ENCODE results near the gene DUSP22.

The DUSP22 gene

DNA sequence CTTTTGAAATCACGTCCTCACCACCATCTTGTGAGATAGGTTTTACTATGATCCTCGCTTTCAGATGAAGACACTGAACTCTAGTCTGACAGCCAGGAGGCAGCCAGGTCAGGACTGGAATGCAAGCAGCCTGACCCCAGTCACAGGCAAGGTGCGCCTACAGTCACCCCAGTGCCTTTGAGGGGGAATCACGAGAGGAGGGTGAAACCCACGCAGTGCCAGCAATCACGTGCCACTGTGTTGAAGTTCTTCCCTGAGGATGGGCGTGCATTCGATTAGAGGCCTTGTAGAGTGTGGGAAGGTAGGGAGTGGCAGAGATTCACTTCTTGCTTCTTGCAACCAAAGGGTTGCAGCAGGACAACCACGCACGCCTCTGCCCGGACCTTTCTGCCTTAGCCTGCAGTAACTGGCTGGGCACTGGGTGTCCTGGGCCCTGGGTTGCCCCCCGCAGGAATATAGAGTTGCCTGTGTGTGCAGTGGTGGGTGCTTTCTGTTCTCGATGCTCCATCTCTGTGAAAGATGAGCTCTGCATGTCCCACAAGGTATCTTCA, 65.6 kb downstream of the DUSP22 start:
- TF ChIP-seq, protein P1, sequence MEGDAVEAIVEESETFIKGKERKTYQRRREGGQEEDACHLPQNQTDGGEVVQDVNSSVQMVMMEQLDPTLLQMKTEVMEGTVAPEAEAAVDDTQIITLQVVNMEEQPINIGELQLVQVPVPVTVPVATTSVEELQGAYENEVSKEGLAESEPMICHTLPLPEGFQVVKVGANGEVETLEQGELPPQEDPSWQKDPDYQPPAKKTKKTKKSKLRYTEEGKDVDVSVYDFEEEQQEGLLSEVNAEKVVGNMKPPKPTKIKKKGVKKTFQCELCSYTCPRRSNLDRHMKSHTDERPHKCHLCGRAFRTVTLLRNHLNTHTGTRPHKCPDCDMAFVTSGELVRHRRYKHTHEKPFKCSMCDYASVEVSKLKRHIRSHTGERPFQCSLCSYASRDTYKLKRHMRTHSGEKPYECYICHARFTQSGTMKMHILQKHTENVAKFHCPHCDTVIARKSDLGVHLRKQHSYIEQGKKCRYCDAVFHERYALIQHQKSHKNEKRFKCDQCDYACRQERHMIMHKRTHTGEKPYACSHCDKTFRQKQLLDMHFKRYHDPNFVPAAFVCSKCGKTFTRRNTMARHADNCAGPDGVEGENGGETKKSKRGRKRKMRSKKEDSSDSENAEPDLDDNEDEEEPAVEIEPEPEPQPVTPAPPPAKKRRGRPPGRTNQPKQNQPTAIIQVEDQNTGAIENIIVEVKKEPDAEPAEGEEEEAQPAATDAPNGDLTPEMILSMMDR (IDR thresholded peaks at IDR 0.05; ENCODE audit: low read depth, low read length, missing control alignments) = no peak
- no peak overlapping the region for H3K4me3 ChIP-seq (replicated peaks; ENCODE audit: low read depth, low read length)
- no peak for DNase-seq (ENCODE audit: extremely low read depth, low read depth)

DNA sequence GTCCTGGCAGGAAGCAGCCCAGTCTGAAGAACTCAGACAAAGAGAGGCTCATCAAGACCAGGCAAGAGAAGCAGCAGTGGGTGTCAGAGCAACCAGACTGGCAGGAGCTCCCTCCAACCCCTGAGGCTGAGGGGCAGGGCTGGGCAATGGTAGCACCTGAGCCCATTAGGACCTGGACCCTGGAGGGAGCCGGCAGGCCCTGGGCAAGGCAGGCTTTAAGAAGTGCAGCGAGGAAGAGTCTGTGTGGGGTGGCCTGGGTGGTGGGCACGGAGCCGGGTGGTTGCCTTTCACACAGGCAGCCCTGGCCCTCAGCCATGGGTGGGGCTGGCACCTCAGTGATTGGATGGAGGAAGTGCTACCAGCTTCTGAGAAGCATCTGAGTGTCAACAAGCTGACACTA, 66.1 kb downstream of the DUSP22 start:
- DNase-seq (ENCODE audit: extremely low read depth, low read depth) = no peak
- TF ChIP-seq, protein P1 (IDR thresholded peaks at IDR 0.05; ENCODE audit: low read depth, low read length, missing control alignments) = no peak
- H3K4me3 ChIP-seq (replicated peaks; ENCODE audit: low read depth, low read length) = no peak overlapping the region

DNA sequence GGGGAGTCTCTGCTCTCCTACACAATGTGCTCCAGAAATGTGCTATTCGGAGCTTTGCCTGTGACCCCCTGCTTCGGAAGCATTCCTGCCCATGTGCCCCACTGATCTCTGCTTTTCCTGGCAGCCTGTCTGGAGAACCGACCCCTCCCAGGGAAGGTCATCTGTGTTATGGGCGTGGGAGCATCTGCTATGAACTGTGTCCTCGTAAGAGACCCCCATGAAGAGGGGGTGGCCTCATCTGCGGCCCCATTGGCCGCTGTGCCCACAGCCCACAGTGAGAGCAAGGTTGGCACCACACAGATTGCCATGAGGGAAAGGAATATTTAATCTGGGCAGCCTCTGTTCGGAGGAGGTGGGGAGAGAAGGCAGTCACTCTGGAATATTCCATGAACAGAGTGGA, 66.6 kb downstream of the DUSP22 start:
- H3K4me3 ChIP-seq (replicated peaks; ENCODE audit: low read depth, low read length) = no peak overlapping the region
- TF ChIP-seq, protein P1 (IDR thresholded peaks at IDR 0.05; ENCODE audit: low read depth, low read length, missing control alignments) = no peak
- DNase-seq (ENCODE audit: extremely low read depth, low read depth) = no peak

DNA sequence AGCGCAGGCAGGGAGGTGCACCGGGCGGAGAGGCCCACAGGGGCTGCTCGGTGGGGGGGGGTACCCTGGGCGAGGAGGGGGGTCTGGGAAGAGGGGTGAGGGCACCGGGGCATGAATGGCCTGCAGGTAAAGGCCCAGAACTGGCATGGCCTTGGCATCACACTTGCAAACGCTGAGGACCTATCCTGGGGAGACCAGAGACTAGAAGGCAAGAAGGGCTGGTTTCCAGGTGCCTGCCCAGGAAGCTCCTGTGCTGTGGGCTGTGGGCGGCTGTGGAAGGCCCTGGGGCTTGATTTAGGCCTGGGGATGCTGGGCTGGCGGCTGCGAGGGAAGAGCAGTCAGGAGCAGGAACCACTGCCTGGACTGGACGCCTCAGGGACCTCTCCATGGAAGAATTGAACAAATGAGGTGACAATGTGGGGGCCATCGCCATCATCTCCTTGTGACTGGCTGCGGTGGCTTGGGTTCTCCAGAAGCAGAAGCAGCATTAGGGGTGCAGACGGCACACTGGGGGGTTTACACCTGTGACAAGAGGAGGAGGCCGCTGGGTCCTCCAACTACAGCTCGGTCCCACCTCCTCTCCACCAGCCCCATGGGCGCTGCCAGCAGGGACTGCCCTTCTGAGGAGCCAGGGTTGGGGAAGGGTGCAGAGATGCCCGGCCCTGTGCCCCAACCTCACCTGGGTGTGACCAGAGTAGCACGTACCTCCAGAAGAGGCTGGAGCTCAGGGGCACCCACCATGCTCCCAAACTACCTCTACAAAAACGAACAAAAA, 67.2 kb downstream of the DUSP22 start:
- H3K4me3 ChIP-seq (replicated peaks; ENCODE audit: low read depth, low read length) = no peak overlapping the region
- DNase-seq (ENCODE audit: extremely low read depth, low read depth) = no peak
- TF ChIP-seq, protein P1 (IDR thresholded peaks at IDR 0.05; ENCODE audit: low read depth, low read length, missing control alignments) = no peak

DNA sequence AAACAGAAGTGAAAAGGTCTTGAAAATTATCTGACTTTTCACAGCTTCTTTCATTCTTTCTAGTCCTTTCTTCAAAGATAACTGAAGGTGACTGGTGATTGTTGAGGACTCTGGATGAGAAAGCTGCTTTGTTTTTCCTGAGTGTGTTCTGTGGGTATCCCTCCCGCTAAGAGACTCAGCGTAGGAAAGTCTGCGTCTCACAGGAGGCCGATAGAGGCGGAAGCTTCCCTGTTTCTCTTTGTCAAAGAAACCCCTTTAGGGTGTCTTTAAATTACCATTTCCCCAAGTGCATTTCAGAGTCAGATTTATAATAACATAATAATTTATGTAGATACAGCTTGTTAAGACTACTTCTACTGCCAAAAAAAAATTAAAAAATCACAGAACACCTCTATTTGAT, 68.1 kb downstream of the DUSP22 start:
- DNase-seq (ENCODE audit: extremely low read depth, low read depth) = no peak
- TF ChIP-seq, protein P1 (IDR thresholded peaks at IDR 0.05; ENCODE audit: low read depth, low read length, missing control alignments) = no peak
- no peak overlapping the region for H3K4me3 ChIP-seq (replicated peaks; ENCODE audit: low read depth, low read length)

DNA sequence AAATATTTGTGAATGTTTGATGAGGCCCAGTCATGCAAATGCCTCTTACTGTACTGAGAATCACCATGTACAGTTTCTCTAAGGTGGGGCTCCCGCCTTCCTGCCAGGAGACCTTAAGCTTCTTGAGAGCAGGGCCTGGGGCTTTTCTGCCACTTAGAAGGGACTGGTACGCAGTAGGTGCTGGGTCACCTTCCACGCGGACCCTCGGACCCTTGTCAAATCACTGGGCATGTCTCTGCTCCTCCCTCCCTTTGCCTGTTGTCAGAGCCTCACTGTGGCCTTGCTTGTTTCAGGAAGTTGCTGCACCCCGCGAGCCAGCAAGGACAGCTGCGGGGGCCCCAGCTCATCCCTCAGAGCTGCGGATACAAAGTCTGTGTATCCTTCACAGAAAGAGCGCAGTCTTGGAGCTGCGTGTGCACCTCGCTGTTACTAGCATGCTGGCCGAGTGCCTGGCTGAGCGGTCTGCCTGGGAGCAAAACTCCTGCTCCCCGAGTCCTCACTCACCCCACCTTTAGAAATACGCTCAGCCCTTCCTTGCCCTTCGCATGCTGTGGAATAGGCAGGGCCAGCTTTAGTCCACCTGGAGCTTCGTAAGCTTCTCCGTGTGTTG, 68.6 kb downstream of the DUSP22 start:
- TF ChIP-seq, protein P1 (IDR thresholded peaks at IDR 0.05; ENCODE audit: low read depth, low read length, missing control alignments) = no peak
- DNase-seq (ENCODE audit: extremely low read depth, low read depth) = no peak
- H3K4me3 ChIP-seq (replicated peaks; ENCODE audit: low read depth, low read length) = no peak overlapping the region

Data from HFF-Myc (cell line).